Measurements from ENCODE around the gene PI4K2A.

The PI4K2A gene

DNA sequence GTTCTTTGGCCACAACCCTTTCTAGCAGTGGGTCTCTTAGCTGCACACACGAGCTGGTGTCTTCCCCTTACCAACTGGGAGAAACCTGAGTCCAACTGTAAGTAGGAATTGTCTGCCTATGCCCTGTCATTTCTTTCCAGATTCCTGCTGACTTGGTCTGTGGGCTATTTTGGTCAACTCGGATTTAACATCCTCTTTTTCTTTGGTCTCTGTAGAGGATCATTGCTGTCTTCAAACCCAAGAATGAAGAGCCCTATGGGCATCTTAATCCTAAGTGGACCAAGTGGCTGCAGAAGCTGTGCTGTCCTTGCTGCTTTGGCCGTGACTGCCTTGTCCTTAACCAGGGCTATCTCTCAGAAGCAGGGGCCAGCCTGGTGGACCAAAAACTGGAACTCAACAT is 10.3 kb downstream of the PI4K2A start:
- H3K27ac ChIP-seq (ENCODE audit: low read depth, low read length), result no peak overlapping the region
- H3K4me2 ChIP-seq (ENCODE audit: low read depth, low read length, poor library complexity, severe bottlenecking), result no peak overlapping the region
- H3K36me3 ChIP-seq (ENCODE audit: low read length), result peaks cover 8% of the 10 kb centered on the region; the same call in 1 of the 2 replicates
- H3K79me2 ChIP-seq (ENCODE audit: insufficient read depth, low read length), result 0 out of 2 replicates have a peak, but pooled peaks cover 18% of the 10 kb centered on the region
- no peaks in the 10 kb centered on the region for H3K9me3 ChIP-seq (ENCODE audit: insufficient read depth, low read length)
- H2AFZ ChIP-seq (ENCODE audit: low read depth, low read length, severe bottlenecking), result no peak overlapping the region
- no peak overlapping the region for H3K9ac ChIP-seq (ENCODE audit: low read length)
- no peak for TF ChIP-seq EZH2phosphoT487 (conservative IDR thresholded peaks at IDR 0.05; ENCODE audit: low read length)
- TF ChIP-seq, protein P1, sequence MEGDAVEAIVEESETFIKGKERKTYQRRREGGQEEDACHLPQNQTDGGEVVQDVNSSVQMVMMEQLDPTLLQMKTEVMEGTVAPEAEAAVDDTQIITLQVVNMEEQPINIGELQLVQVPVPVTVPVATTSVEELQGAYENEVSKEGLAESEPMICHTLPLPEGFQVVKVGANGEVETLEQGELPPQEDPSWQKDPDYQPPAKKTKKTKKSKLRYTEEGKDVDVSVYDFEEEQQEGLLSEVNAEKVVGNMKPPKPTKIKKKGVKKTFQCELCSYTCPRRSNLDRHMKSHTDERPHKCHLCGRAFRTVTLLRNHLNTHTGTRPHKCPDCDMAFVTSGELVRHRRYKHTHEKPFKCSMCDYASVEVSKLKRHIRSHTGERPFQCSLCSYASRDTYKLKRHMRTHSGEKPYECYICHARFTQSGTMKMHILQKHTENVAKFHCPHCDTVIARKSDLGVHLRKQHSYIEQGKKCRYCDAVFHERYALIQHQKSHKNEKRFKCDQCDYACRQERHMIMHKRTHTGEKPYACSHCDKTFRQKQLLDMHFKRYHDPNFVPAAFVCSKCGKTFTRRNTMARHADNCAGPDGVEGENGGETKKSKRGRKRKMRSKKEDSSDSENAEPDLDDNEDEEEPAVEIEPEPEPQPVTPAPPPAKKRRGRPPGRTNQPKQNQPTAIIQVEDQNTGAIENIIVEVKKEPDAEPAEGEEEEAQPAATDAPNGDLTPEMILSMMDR (IDR thresholded peaks at IDR 0.05; ENCODE audit: insufficient read depth, low read length, poor library complexity, severe bottlenecking), result no peak
- no peaks in the 10 kb centered on the region for H3K9me2 ChIP-seq (replicated peaks; ENCODE audit: insufficient read depth, low read length)
- no peak overlapping the region for H3K4me3 ChIP-seq (ENCODE audit: insufficient read depth, low read length, poor library complexity, severe bottlenecking)
- H4K20me1 ChIP-seq (ENCODE audit: low read depth, low read length), result no peaks in the 10 kb centered on the region
- H3F3A ChIP-seq (ENCODE audit: insufficient read depth), result no peaks in the 10 kb centered on the region
- H3K27me3 ChIP-seq (ENCODE audit: low read length), result no peaks in the 10 kb centered on the region

DNA sequence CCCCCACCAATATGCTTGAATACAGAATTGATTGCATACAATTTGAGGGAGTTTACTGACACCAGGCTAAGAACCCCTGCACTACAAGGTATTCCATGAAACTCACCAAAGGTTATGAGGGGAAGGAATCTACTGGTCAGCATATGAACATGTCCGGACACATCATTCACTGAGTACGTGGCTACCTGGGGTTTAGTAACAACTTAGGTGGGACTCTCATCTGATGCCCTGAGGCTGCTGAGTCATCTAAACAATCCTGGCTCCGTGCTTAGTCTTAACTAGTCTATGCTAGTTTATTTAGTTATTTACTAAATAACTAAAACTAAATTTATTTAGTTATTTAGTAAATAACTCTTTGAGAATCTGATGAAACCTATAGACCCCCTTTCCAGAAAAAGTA is 11.3 kb downstream of the PI4K2A start:
- 0 out of 2 replicates have a peak, but pooled peaks cover 18% of the 10 kb centered on the region for H3K79me2 ChIP-seq (ENCODE audit: insufficient read depth, low read length)
- H3K27ac ChIP-seq (ENCODE audit: low read depth, low read length), result no peak overlapping the region
- peaks cover 8% of the 10 kb centered on the region; the same call in 1 of the 2 replicates for H3K36me3 ChIP-seq (ENCODE audit: low read length)
- H3K9me3 ChIP-seq (ENCODE audit: insufficient read depth, low read length), result no peaks in the 10 kb centered on the region
- no peak overlapping the region for H3K4me2 ChIP-seq (ENCODE audit: low read depth, low read length, poor library complexity, severe bottlenecking)
- no peaks in the 10 kb centered on the region for H3K27me3 ChIP-seq (ENCODE audit: low read length)
- H3F3A ChIP-seq (ENCODE audit: insufficient read depth), result no peaks in the 10 kb centered on the region
- no peak overlapping the region for H2AFZ ChIP-seq (ENCODE audit: low read depth, low read length, severe bottlenecking)
- TF ChIP-seq EZH2phosphoT487 (conservative IDR thresholded peaks at IDR 0.05; ENCODE audit: low read length), result no peak
- TF ChIP-seq, protein P1 (IDR thresholded peaks at IDR 0.05; ENCODE audit: insufficient read depth, low read length, poor library complexity, severe bottlenecking), result no peak
- H3K9ac ChIP-seq (ENCODE audit: low read length), result no peak overlapping the region
- H4K20me1 ChIP-seq (ENCODE audit: low read depth, low read length), result no peaks in the 10 kb centered on the region
- no peak overlapping the region for H3K4me3 ChIP-seq (ENCODE audit: insufficient read depth, low read length, poor library complexity, severe bottlenecking)
- H3K9me2 ChIP-seq (replicated peaks; ENCODE audit: insufficient read depth, low read length), result no peaks in the 10 kb centered on the region

DNA sequence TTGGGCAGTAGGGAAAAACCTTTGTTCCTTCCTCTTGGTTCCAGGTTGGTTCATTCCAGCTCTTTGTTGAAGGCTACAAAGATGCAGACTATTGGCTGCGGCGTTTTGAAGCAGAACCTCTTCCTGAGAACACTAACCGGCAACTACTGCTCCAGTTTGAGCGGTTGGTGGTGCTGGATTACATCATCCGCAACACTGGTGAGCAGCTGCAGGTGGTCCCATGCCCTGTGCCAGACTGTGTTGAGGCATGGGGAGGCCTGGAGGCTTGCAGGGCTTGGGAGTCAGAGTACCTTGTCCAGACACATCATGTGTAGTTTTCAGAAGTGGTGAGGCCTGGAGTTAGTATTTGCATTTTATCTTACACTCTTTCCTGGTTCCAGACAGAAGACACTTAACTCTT is 16.3 kb downstream of the PI4K2A start:
- H3K4me3 ChIP-seq (ENCODE audit: insufficient read depth, low read length, poor library complexity, severe bottlenecking), result no peak overlapping the region
- H3F3A ChIP-seq (ENCODE audit: insufficient read depth), result no peaks in the 10 kb centered on the region
- H3K9me3 ChIP-seq (ENCODE audit: insufficient read depth, low read length), result no peaks in the 10 kb centered on the region
- no peaks in the 10 kb centered on the region for H3K9me2 ChIP-seq (replicated peaks; ENCODE audit: insufficient read depth, low read length)
- no peak overlapping the region for H3K27ac ChIP-seq (ENCODE audit: low read depth, low read length)
- H3K79me2 ChIP-seq (ENCODE audit: insufficient read depth, low read length), result no peaks in the 10 kb centered on the region
- H4K20me1 ChIP-seq (ENCODE audit: low read depth, low read length), result no peaks in the 10 kb centered on the region
- no peaks in the 10 kb centered on the region for H3K27me3 ChIP-seq (ENCODE audit: low read length)
- H2AFZ ChIP-seq (ENCODE audit: low read depth, low read length, severe bottlenecking), result no peak overlapping the region
- TF ChIP-seq EZH2phosphoT487 (conservative IDR thresholded peaks at IDR 0.05; ENCODE audit: low read length), result no peak
- TF ChIP-seq, protein P1 (IDR thresholded peaks at IDR 0.05; ENCODE audit: insufficient read depth, low read length, poor library complexity, severe bottlenecking), result no peak
- H3K9ac ChIP-seq (ENCODE audit: low read length), result no peak overlapping the region
- peaks cover 8% of the 10 kb centered on the region; the same call in 1 of the 2 replicates for H3K36me3 ChIP-seq (ENCODE audit: low read length)
- no peak overlapping the region for H3K4me2 ChIP-seq (ENCODE audit: low read depth, low read length, poor library complexity, severe bottlenecking)
